GM23338 (cell line): ENCODE results near the gene DGKG. TPM values are rescaled to one million over a fixed set of nuclear protein-coding genes. Genes with fewer than 3 reads are reported as not detected.

Source experiments
- ATAC-seq: fragments of 200-7000 bp; cut with Tn5 transposase; 3 replicates; pipeline ENCODE4 v1.9.1; 2020
- DNase-seq: peaks from one replicate; pipeline ENCODE4 v3.0.0-alpha.2; 2015; ENCODE audit warnings: low spot score
- H2AFZ ChIP-seq: fragments of 200-600 bp; sonication (generic); 2 replicates; pipeline ENCODE4 v1.8.0; 2016; ENCODE audit warnings: antibody characterized with exemption, mild to moderate bottlenecking, moderate library complexity
- H3F3A ChIP-seq: fragments of 200-600 bp; sonication (generic); replicated peaks from 2 replicates; pipeline ENCODE4 v1.8.0; 2017; ENCODE audit warnings: antibody characterized with exemption, mixed run types, low read depth
- H3K27ac ChIP-seq: fragments of 200-600 bp; sonication (generic); 2 replicates; pipeline ENCODE4 v1.6.1; 2016; ENCODE audit warnings: low read depth
- H3K27me3 ChIP-seq: fragments of 200-600 bp; sonication (generic); 2 replicates; pipeline ENCODE4 v1.8.0; 2016; ENCODE audit warnings: mild to moderate bottlenecking, mixed run types, moderate library complexity; ENCODE audit not compliant: insufficient read depth
- H3K36me3 ChIP-seq: fragments of 200-600 bp; sonication (generic); 2 replicates; pipeline ENCODE4 v1.8.0; 2016; ENCODE audit warnings: mild to moderate bottlenecking; ENCODE audit not compliant: insufficient read depth
- H3K4me1 ChIP-seq: fragments of 200-600 bp; sonication (generic); 2 replicates; pipeline ENCODE4 v1.8.0; 2016; ENCODE audit warnings: mild to moderate bottlenecking, moderate library complexity; ENCODE audit not compliant: insufficient read depth
- H3K4me2 ChIP-seq: fragments of 200-600 bp; sonication (generic); 2 replicates; pipeline ENCODE4 v1.7.1; 2017; ENCODE audit warnings: mixed run types
- H3K4me3 ChIP-seq: fragments of 200-600 bp; sonication (generic); 2 replicates; pipeline ENCODE4 v1.6.1; 2016; ENCODE audit warnings: mixed run types
- H3K79me2 ChIP-seq: fragments of 200-600 bp; sonication (generic); replicated peaks from 2 replicates; pipeline ENCODE4 v1.8.0; 2017; ENCODE audit warnings: mild to moderate bottlenecking; ENCODE audit not compliant: insufficient read depth
- H3K9me2 ChIP-seq: fragments of 200-600 bp; sonication (generic); 2 replicates; pipeline ENCODE4 v1.8.0; 2017; ENCODE audit not compliant: insufficient read depth
- H4K20me1 ChIP-seq: fragments of 200-600 bp; sonication (generic); replicated peaks from 2 replicates; pipeline ENCODE4 v1.8.0; 2017; ENCODE audit warnings: mild to moderate bottlenecking; ENCODE audit not compliant: insufficient read depth
- H3K27ac Mint-ChIP-seq: 2 replicates; pipeline ENCODE4 v1.8.0; 2020; ENCODE audit warnings: inconsistent platforms, mild to moderate bottlenecking, moderate library complexity, mixed read lengths
- H3K27me3 Mint-ChIP-seq: 3 replicates; pipeline ENCODE4 v1.8.0; 2022; ENCODE audit warnings: low read depth, mild to moderate bottlenecking, moderate library complexity, mixed read lengths, inconsistent platforms; ENCODE audit not compliant: insufficient read depth, poor library complexity
- H3K36me3 Mint-ChIP-seq: 3 replicates; pipeline ENCODE4 v1.8.0; 2021; ENCODE audit warnings: low read depth, mild to moderate bottlenecking, inconsistent platforms, moderate library complexity, mixed read lengths
- H3K4me1 Mint-ChIP-seq: 3 replicates; pipeline ENCODE4 v1.8.0; 2020; ENCODE audit warnings: mild to moderate bottlenecking, inconsistent platforms, mixed read lengths
- H3K4me3 Mint-ChIP-seq: 3 replicates; pipeline ENCODE4 v1.8.0; 2021; ENCODE audit warnings: moderate library complexity, mild to moderate bottlenecking, inconsistent platforms, mixed read lengths
- H3K9me3 Mint-ChIP-seq: 3 replicates; pipeline ENCODE4 v1.8.0; 2020; ENCODE audit warnings: moderate library complexity, mild to moderate bottlenecking, inconsistent platforms, mixed read lengths
- CREB1 ChIP-seq: fragments of 250-450 bp; sonication (Bioruptor Pico); IDR thresholded peaks from 2 replicates; pipeline ENCODE4 v1.5.0; 2020; ENCODE audit warnings: low read depth, mild to moderate bottlenecking, moderate library complexity
- CTCF ChIP-seq, 2 experiments: fragments of 200-600 bp in 1 of 2; sonication (generic) in 1 of 2; conservative IDR thresholded peaks; 2 replicates each; pipeline versions ENCODE4 v1.5.1 to v1.6.1; 2016 to 2017; ENCODE audit warnings: antibody characterized with exemption in 2 of 2, low read depth in 2 of 2, mild to moderate bottlenecking in 2 of 2, moderate library complexity in 1 of 2
- ETS1 ChIP-seq: IDR thresholded peaks from 2 replicates; pipeline ENCODE4 v1.6.1; 2016; ENCODE audit warnings: antibody characterized with exemption
- EZH2 ChIP-seq: fragments of 200-600 bp; sonication (generic); IDR thresholded peaks from one replicate; pipeline ENCODE4 v1.8.0; 2017; ENCODE audit warnings: antibody characterized with exemption, mild to moderate bottlenecking, low read depth; ENCODE audit not compliant: unreplicated experiment
- EZH2phosphoT487 ChIP-seq: fragments of 200-600 bp; sonication (generic); IDR thresholded peaks from one replicate; pipeline ENCODE4 v1.8.1; 2018; ENCODE audit warnings: antibody characterized with exemption; ENCODE audit not compliant: unreplicated experiment
- JUNB ChIP-seq: IDR thresholded peaks from one replicate; pipeline ENCODE4 v1.6.1; 2016; ENCODE audit warnings: antibody characterized with exemption; ENCODE audit not compliant: unreplicated experiment
- NANOG ChIP-seq: IDR thresholded peaks from 2 replicates; pipeline ENCODE4 v1.6.1; 2016; ENCODE audit warnings: antibody characterized with exemption, borderline replicate concordance
- POLR2AphosphoS5 ChIP-seq: IDR thresholded peaks from 2 replicates; pipeline ENCODE4 v1.6.1; 2016; ENCODE audit warnings: antibody characterized with exemption, low read depth
- REST ChIP-seq: IDR thresholded peaks from one replicate; pipeline ENCODE4 v1.6.1; 2018; ENCODE audit warnings: antibody characterized with exemption; ENCODE audit not compliant: unreplicated experiment
- STAT1 ChIP-seq: IDR thresholded peaks from one replicate; pipeline ENCODE4 v1.6.1; 2016; ENCODE audit warnings: antibody characterized with exemption; ENCODE audit not compliant: unreplicated experiment
- ZNF114 ChIP-seq: fragments of 250-450 bp; sonication (Bioruptor Pico); IDR thresholded peaks from 2 replicates; pipeline ENCODE4 v1.5.0; 2020; ENCODE audit warnings: mild to moderate bottlenecking, moderate library complexity
- ZNF331 ChIP-seq: fragments of 250-450 bp; sonication (Bioruptor Pico); IDR thresholded peaks from 2 replicates; pipeline ENCODE4 v1.5.0; 2020; ENCODE audit warnings: low read depth, mild to moderate bottlenecking, moderate library complexity
- ZNF462 ChIP-seq: fragments of 250-450 bp; sonication (Bioruptor Pico); IDR thresholded peaks from 2 replicates; pipeline ENCODE4 v1.5.0; 2020; ENCODE audit warnings: mild to moderate bottlenecking, moderate library complexity
- polyA plus RNA-seq: library from polyadenylated mRNA; unstranded; fragments of >200 nt; fragmentation: Nextera tagmentation; extraction: Ambion mirVana; gene quantifications from 2 replicates; pipeline ENCODE4 v1.2.1, GENCODE V29; 2016
- total RNA-seq: library from RNA; depleted of rRNA; stranded (reverse); fragments of >200 nt; shearing (Covaris generic); gene quantifications from 2 replicates; pipeline ENCODE4 v1.2.3, GENCODE V29; 2014

Gene DGKG
- total and polyA plus RNA-seq, 2 experiments from 2014 or later, result 0.14 to 0.31 TPM

GRCh38 chr3:186168976-186169375 is 193.1 kb downstream of the DGKG start:
- TF ChIP-seq NANOG, result no peak
- no peak for TF ChIP-seq ZNF462
- TF ChIP-seq CTCF (conservative IDR thresholded peaks at IDR 0.05; ENCODE audit: low read depth in 2 of 2), result no peak
- TF ChIP-seq POLR2AphosphoS5, result no peak
- TF ChIP-seq EZH2phosphoT487, result no peak
- no peak for TF ChIP-seq EZH2
- TF ChIP-seq ETS1, result no peak
- no peak for TF ChIP-seq REST
- no peak for TF ChIP-seq STAT1
- TF ChIP-seq CREB1 (CRISPR knock-in tag), result no peak
- TF ChIP-seq JUNB, result no peak
- no peak for TF ChIP-seq ZNF114 (CRISPR knock-in tag)
- no peak for TF ChIP-seq ZNF331 (CRISPR knock-in tag)
- no peak overlapping the region for H3K27ac ChIP-seq
- Mint-ChIP-seq H3K36me3 (no peaks in the 10 kb centered on the region), H3K9me3 (no peaks in the 10 kb centered on the region), H3K27ac (no peak overlapping the region), H3K4me1 (no peaks in the 10 kb centered on the region), H3K4me3 (no peak overlapping the region), H3K27me3 (peaks cover 1% of the 10 kb centered on the region)
- no peak for DNase-seq
- H3K79me2 ChIP-seq, result no peaks in the 10 kb centered on the region
- H3F3A ChIP-seq, result no peaks in the 10 kb centered on the region
- ATAC-seq, result no peak
- no peaks in the 10 kb centered on the region for H4K20me1 ChIP-seq
- H3K4me2 ChIP-seq, result no peak overlapping the region
- H2AFZ ChIP-seq, result no peak overlapping the region
- no peaks in the 10 kb centered on the region for H3K4me1 ChIP-seq
- H3K4me3 ChIP-seq, result no peak overlapping the region
- H3K9me2 ChIP-seq, result no peaks in the 10 kb centered on the region
- no peaks in the 10 kb centered on the region for H3K27me3 ChIP-seq
- H3K36me3 ChIP-seq, result no peaks in the 10 kb centered on the region
